GM12878 (cell line): ENCODE data around the gene GNAL. TPM values are rescaled to one million over a fixed set of nuclear protein-coding genes. Genes with fewer than 3 reads are reported as not detected.

Experiments
- ATAC-seq: fragments of 200-7000 bp; cut with Tn5 transposase; 3 replicates; pipeline ENCODE4 v1.9.1; 2020; ENCODE audit warnings: mild to moderate bottlenecking, moderate library complexity
- BruUV-seq: library from RNA; stranded (reverse); fragments of 400-500 nt; replicated peaks from 2 replicates; lab custom pipeline; 2021; lab: Mats Ljungman, UMichigan
- CTCF ChIA-PET: fragments of 300-600 bp; sonication (Branson Sonifier 250); formaldehyde crosslinking; extraction: SDS; loops from one replicate; lab custom pipeline; 2021; ENCODE audit warnings: inconsistent platforms; lab: Yijun Ruan, JAX
- POLR2A ChIA-PET: fragments of 350-600 bp; formaldehyde crosslinking; extraction: SDS; loops from one replicate; lab custom pipeline; 2021; ENCODE audit warnings: inconsistent platforms; lab: Charles Lee
- RAD21 ChIA-PET: fragments of 300-600 bp; sonication (Branson Sonifier 250); formaldehyde crosslinking; loops from one replicate; lab custom pipeline; 2023; ENCODE audit warnings: antibody characterized with exemption; ENCODE audit not compliant: unreplicated experiment; lab: Charles Lee
- SMC1A ChIA-PET: fragments of 300-600 bp; sonication (Branson Sonifier 250); formaldehyde crosslinking; loops from one replicate; lab custom pipeline; 2023; ENCODE audit not compliant: unreplicated experiment, uncharacterized antibody; lab: Charles Lee
- DNase-seq: peaks from one replicate; pipeline ENCODE4 v3.0.0-alpha.2; 2011; ENCODE audit warnings: low read depth, low spot score
- FAIRE-seq: peaks from 3 replicates; lab custom pipeline; 2011; peaks lifted over from hg19 to GRCh38; lab: Jason Lieb, UNC
- H2AFZ ChIP-seq: 2 replicates; pipeline ENCODE4 v1.6.0; 2011; ENCODE audit warnings: low read depth, low read length, control low read depth; ENCODE audit not compliant: control insufficient read depth
- H3K27ac ChIP-seq: 2 replicates; pipeline ENCODE4 v1.5.1; 2011; ENCODE audit warnings: control low read depth; ENCODE audit not compliant: control insufficient read depth, insufficient read depth
- H3K27me3 ChIP-seq, 2 experiments: replicated peaks in 1 of 2; 2 replicates each; pipeline versions ENCODE4 v1.6.0 to v1.6.1; 2011; ENCODE audit warnings: low read length in 1 of 2; ENCODE audit not compliant: control insufficient read depth in 2 of 2, insufficient read depth in 2 of 2
- H3K36me3 ChIP-seq, 2 experiments: 2 replicates each; pipeline ENCODE4 v1.5.1; 2011; ENCODE audit warnings: low read length in 1 of 2; ENCODE audit not compliant: control insufficient read depth in 2 of 2, insufficient read depth in 2 of 2
- H3K4me1 ChIP-seq: 2 replicates; pipeline ENCODE4 v1.6.1; 2011; ENCODE audit warnings: mild to moderate bottlenecking, low read length, moderate library complexity, mixed read lengths; ENCODE audit not compliant: control insufficient read depth, insufficient read depth
- H3K4me2 ChIP-seq: 2 replicates; pipeline ENCODE4 v1.6.0; 2011; ENCODE audit warnings: control low read depth; ENCODE audit not compliant: control insufficient read depth, insufficient read depth
- H3K4me3 ChIP-seq: fragments of 200-600 bp; sonication (generic); 2 replicates; pipeline ENCODE4 v1.5.1; 2016
- H3K79me2 ChIP-seq: 2 replicates; pipeline ENCODE4 v1.6.0; 2011; ENCODE audit warnings: low read length; ENCODE audit not compliant: control insufficient read depth, insufficient read depth
- H3K9ac ChIP-seq: 2 replicates; pipeline ENCODE4 v1.8.0; 2011; ENCODE audit warnings: low read length, control low read depth, mixed read lengths; ENCODE audit not compliant: control insufficient read depth, insufficient read depth
- H3K9me3 ChIP-seq: replicated peaks from 3 replicates; pipeline ENCODE4 v1.5.1; 2011; ENCODE audit warnings: mild to moderate bottlenecking, low read length; ENCODE audit not compliant: control insufficient read depth, insufficient read depth
- H4K20me1 ChIP-seq: 2 replicates; pipeline ENCODE4 v1.6.0; 2011; ENCODE audit not compliant: control insufficient read depth, insufficient read depth
- ASH2L ChIP-seq: fragments of 300-600, 200-600 bp; sonication (generic); IDR thresholded peaks from 2 replicates; pipeline ENCODE4 v1.6.1; 2017; ENCODE audit warnings: low read depth, mild to moderate bottlenecking, borderline replicate concordance
- CHD2 ChIP-seq: IDR thresholded peaks from 2 replicates; pipeline ENCODE4 v1.6.1; 2011; ENCODE audit warnings: low read depth, low read length, improper control_type of control experiment, borderline replicate concordance
- CREB1 ChIP-seq: IDR thresholded peaks from 2 replicates; pipeline ENCODE4 v1.6.1; 2012; ENCODE audit warnings: low read depth, mild to moderate bottlenecking, inconsistent platforms
- EED ChIP-seq: sonication (generic); IDR thresholded peaks from 2 replicates; pipeline ENCODE4 v1.6.1; 2016; ENCODE audit warnings: antibody characterized with exemption, low read depth
- EGR1 ChIP-seq, 2 experiments: IDR thresholded peaks; 1 replicate in 1 of 2; 2 replicates in 1 of 2; pipeline ENCODE4 v1.6.1; 2011 to 2012; ENCODE audit warnings: low read depth in 2 of 2, low read length in 2 of 2, borderline replicate concordance in 1 of 2, mild to moderate bottlenecking in 1 of 2, moderate library complexity in 1 of 2
- IKZF1 ChIP-seq: fragments of 450-650 bp; conservative IDR thresholded peaks from 2 replicates; pipeline ENCODE4 v1.6.1; 2017; ENCODE audit warnings: antibody characterized with exemption, mild to moderate bottlenecking
- KAT2A ChIP-seq: conservative IDR thresholded peaks from 2 replicates; pipeline ENCODE4 v1.6.1; 2011; ENCODE audit warnings: low read depth, low read length; ENCODE audit not compliant: control insufficient read depth
- NBN ChIP-seq: fragments of 450-650 bp; IDR thresholded peaks from 2 replicates; pipeline ENCODE4 v1.6.1; 2016
- RB1 ChIP-seq: fragments of 450-650 bp; formaldehyde crosslinking; IDR thresholded peaks from 2 replicates; pipeline ENCODE4 v1.6.1; 2017; ENCODE audit warnings: mild to moderate bottlenecking, borderline replicate concordance
- RUNX3 ChIP-seq: IDR thresholded peaks from 2 replicates; pipeline ENCODE4 v1.6.1; 2012; ENCODE audit warnings: low read length, inconsistent platforms
- ZBTB33 ChIP-seq: fragments of 450-650 bp; IDR thresholded peaks from 2 replicates; pipeline ENCODE4 v1.6.1; 2017; ENCODE audit warnings: mild to moderate bottlenecking
- ZSCAN29 ChIP-seq: fragments of 450-650 bp; IDR thresholded peaks from 2 replicates; pipeline ENCODE4 v1.6.1; 2017; ENCODE audit warnings: mild to moderate bottlenecking, moderate library complexity
- ZZZ3 ChIP-seq: IDR thresholded peaks from 2 replicates; pipeline ENCODE4 v1.6.1; 2011; ENCODE audit warnings: low read depth; ENCODE audit not compliant: control insufficient read depth, insufficient read length
- WGBS: methylation state at CpG from one replicate; pipeline ENCODE4 v1.1.6; 2016; ENCODE audit warnings: low lambda C conversion rate; ENCODE audit not compliant: insufficient replicate concordance, insufficient coverage; ENCODE audit errors: missing lambda C conversion rate; 5-methylcytosine and 5-hydroxymethylcytosine counted together
- in situ Hi-C: fragments of 300-500 bp; cut with MboI; formaldehyde crosslinking; loops from 9 replicates; pipeline ENCODE4 v1.14.3; 2018; ENCODE audit warnings: mixed read lengths
- intact Hi-C: fragments of 100-400 bp; cut with micrococcal nuclease; formaldehyde crosslinking; loops from one replicate; pipeline ENCODE4 v1.14.2; 2022; ENCODE audit not compliant: unreplicated experiment
- polyA plus RNA-seq, 11 experiments: library from polyadenylated mRNA; depleted of rRNA in 4 of 11; unstranded in 6 of 11; stranded (reverse) in 5 of 11; fragments of >200 nt; fragmentation: Nextera tagmentation in 4 of 11; fragmentation: Illumina TruSeq in 1 of 11; extraction: Ambion mirVana in 4 of 11; extraction: Trizol in 1 of 11; gene quantifications; 1 replicate in 1 of 11; 2 replicates in 10 of 11; pipeline versions ENCODE4 v1.2.1 to v1.2.3, GENCODE V29; 2011 to 2016; ENCODE audit warnings: inconsistent platforms in 2 of 11, missing spikeins in 2 of 11, low read depth in 1 of 11
- total RNA-seq, 4 experiments: library from RNA; depleted of rRNA in 3 of 4; stranded (reverse); fragments of >200 nt in 3 of 4; fragmentation: Illumina TruSeq in 1 of 4; extraction: Trizol in 1 of 4; gene quantifications; 2 replicates each; pipeline versions ENCODE4 v1.2.1 to v1.2.3, GENCODE V29; 2013 to 2021

GNAL gene
- total and polyA plus RNA-seq, 10 of the 15 experiments (the other 5 are each of a cell fraction or from before 2014, with no cell fraction given): 0.02 to 0.39 (median 0.05) TPM; not detected in 5

GRCh38 chr18:11658019-11658418 is 31.0 kb upstream of the GNAL start:
- Histone ChIP-seq H3K4me2 (no peak overlapping the region), H2AFZ (no peak overlapping the region), H3K27me3 (peaks cover 2 to 4% of the 10 kb centered on the region in 2 experiments; a peak in 3 of 4 replicates), H3K36me3 (no peaks in the 10 kb centered on the region), H3K4me3 (no peak overlapping the region), H3K9ac (no peak overlapping the region), H3K9me3 (no peaks in the 10 kb centered on the region), H4K20me1 (no peaks in the 10 kb centered on the region), H3K27ac (no peak overlapping the region), H3K4me1 (no peaks in the 10 kb centered on the region), H3K79me2 (no peaks in the 10 kb centered on the region)
- RAD21 ChIA-PET: no interaction called here
- POLR2A ChIA-PET: no interaction called here
- WGBS: 25% methylated on average over 5 of the region's 5 CpGs
- in situ Hi-C loops (no loop called here), intact Hi-C loops (loop anchor here (5.0 kb wide), 2 partner anchors 69 to 84 kb away; no protein-coding TSS in a partner anchor)
- ATAC-seq: no peak
- FAIRE-seq: no peak
- no TSS peak for BruUV-seq
- TF ChIP-seq CREB1: no peak
- SMC1A ChIA-PET: interaction anchor here (0.6 kb wide), 1 partner anchor 986 kb away, joined by 3 read pairs; no protein-coding TSS in a partner anchor
- CTCF ChIA-PET: no interaction called here
- no peak for DNase-seq

- DNase-seq (no peak), FAIRE-seq (no peak), ATAC-seq (no peak)
- H4K20me1 ChIP-seq: no peaks in the 10 kb centered on the region
- no peaks in the 10 kb centered on the region for H3K36me3 ChIP-seq
- ChIA-PET POLR2A (no interaction called here), RAD21 (no interaction called here), CTCF (no interaction called here), SMC1A (interaction anchor here (0.6 kb wide), 1 partner anchor 50 kb away, joined by 4 read pairs; no protein-coding TSS in a partner anchor)
- H2AFZ ChIP-seq: no peak overlapping the region
- H3K4me2 ChIP-seq: no peak overlapping the region
- no peaks in the 10 kb centered on the region for H3K79me2 ChIP-seq
- no peaks in the 10 kb centered on the region for H3K9me3 ChIP-seq
- 24% methylated on average over 6 of the region's 6 CpGs for WGBS
- in situ Hi-C loops: no loop called here
- H3K4me1 ChIP-seq: no peaks in the 10 kb centered on the region
- H3K9ac ChIP-seq: no peak overlapping the region
- peaks cover 2 to 4% of the 10 kb centered on the region in 2 experiments; a peak in 3 of 4 replicates for H3K27me3 ChIP-seq
- H3K4me3 ChIP-seq: no peak overlapping the region
- intact Hi-C loops: loop anchor here (5.0 kb wide), 2 partner anchors 68 to 83 kb away; no protein-coding TSS in a partner anchor
- H3K27ac ChIP-seq: no peak overlapping the region
- BruUV-seq: no TSS peak
- TF ChIP-seq ASH2L (no peak), CHD2 (no peak), RB1 (no peak), IKZF1 (no peak), ZZZ3 (no peak), RUNX3 (no peak), KAT2A (no peak), EED (no peak), NBN (no peak), EGR1 (IDR thresholded peaks at IDR 0.05; ENCODE audit: borderline replicate concordance in 1 of 2, low read depth in 2 of 2, low read length in 2 of 2) (no peak), ZBTB33 (no peak), CREB1 (no peak), ZSCAN29 (no peak)
Measured at GRCh38 chr18:11658989-11659388, 30.1 kb upstream of the GNAL start.
